K562 (cell line): ENCODE measurements around the gene LRRC7. TPM values are rescaled to one million over a fixed set of nuclear protein-coding genes. Genes with fewer than 3 reads are reported as not detected.
A peak's percentile ranks its signal among the peaks of the same experiment; 100 is the strongest.

ENCODE experiments used
- ATAC-seq: fragments of 200-7000 bp; cut with Tn5 transposase; 3 replicates; pipeline ENCODE4 v1.9.1; 2020; ENCODE audit warnings: moderate library complexity
- BruUV-seq: library from RNA; stranded (reverse); fragments of 400-500 nt; replicated peaks from 2 replicates; lab custom pipeline; 2021; lab: Mats Ljungman, UMichigan
- CTCF ChIA-PET: fragments of 300-600 bp; formaldehyde crosslinking; extraction: SDS; loops from one replicate; lab custom pipeline; 2021; ENCODE audit warnings: low intra/inter-chr PET ratio; lab: Yijun Ruan, JAX
- POLR2A ChIA-PET: fragments of 300-600, 350-650 bp; sonication (Branson Sonifier 250); formaldehyde crosslinking; extraction: SDS; loops from one replicate; lab custom pipeline; 2021; ENCODE audit warnings: antibody characterized with exemption, inconsistent platforms; lab: Yijun Ruan, JAX
- DNase-seq, 4 experiments: peaks; one replicate each; pipeline versions ENCODE4 v3.0.0 to v3.0.0-alpha.2; 2011 to 2018; ENCODE audit warnings: low spot score in 3 of 4, mixed read lengths in 3 of 4; ENCODE audit errors: extremely low read depth in 1 of 4
- FAIRE-seq: peaks from 2 replicates; lab custom pipeline; 2011; peaks lifted over from hg19 to GRCh38; lab: Jason Lieb, UNC
- H2AFZ ChIP-seq: 2 replicates; pipeline ENCODE4 v1.6.0; 2011; ENCODE audit warnings: low read depth, low read length, control low read depth, inconsistent platforms
- H3K27ac ChIP-seq: fragments of 200-600 bp; 3 replicates; pipeline ENCODE4 v1.8.0; 2011; ENCODE audit warnings: low read depth, mild to moderate bottlenecking, control low read depth, inconsistent platforms, low read length, moderate library complexity, mixed read lengths; ENCODE audit errors: extremely low read depth
- H3K27me3 ChIP-seq, 2 experiments: fragments of 300-600 bp in 1 of 2; 2 replicates in 1 of 2; 3 replicates in 1 of 2; pipeline versions ENCODE4 v1.6.0 to v1.8.0; 2011; ENCODE audit warnings: inconsistent platforms in 2 of 2, low read length in 2 of 2, mild to moderate bottlenecking in 1 of 2, mixed read lengths in 1 of 2, moderate library complexity in 1 of 2; ENCODE audit not compliant: control insufficient read depth in 2 of 2, insufficient read depth in 2 of 2
- H3K36me3 ChIP-seq: fragments of 300-600 bp; 3 replicates; pipeline ENCODE4 v1.8.0; 2011; ENCODE audit warnings: mild to moderate bottlenecking, low read length, inconsistent platforms; ENCODE audit not compliant: control insufficient read depth, insufficient read depth
- H3K4me1 ChIP-seq, 2 experiments: fragments of 200-600 bp in 1 of 2; replicated peaks in 1 of 2; 2 replicates in 1 of 2; 3 replicates in 1 of 2; pipeline versions ENCODE4 v1.5.1 to v1.8.0; 2011; ENCODE audit warnings: inconsistent platforms in 2 of 2, low read length in 2 of 2, mild to moderate bottlenecking in 1 of 2, mixed read lengths in 1 of 2, moderate library complexity in 1 of 2; ENCODE audit not compliant: control insufficient read depth in 2 of 2, insufficient read depth in 2 of 2
- H3K4me2 ChIP-seq: 2 replicates; pipeline ENCODE4 v1.6.1; 2011; ENCODE audit warnings: low read length, control low read depth, inconsistent platforms, mixed read lengths; ENCODE audit not compliant: insufficient read depth
- H3K4me3 ChIP-seq: fragments of 200-600 bp; sonication (generic), shearing (Covaris generic); 2 replicates; pipeline ENCODE4 v1.5.1; 2016; ENCODE audit warnings: control low read depth, inconsistent platforms
- H3K79me2 ChIP-seq: fragments of 200-600 bp; 3 replicates; pipeline ENCODE4 v1.8.0; 2011; ENCODE audit warnings: low read length, inconsistent platforms; ENCODE audit not compliant: control insufficient read depth, insufficient read depth
- H3K9ac ChIP-seq, 2 experiments: 2 replicates each; pipeline versions ENCODE4 v1.6.0 to v1.6.1; 2011; ENCODE audit warnings: low read depth in 2 of 2, low read length in 2 of 2, control low read depth in 1 of 2, inconsistent platforms in 1 of 2, mild to moderate bottlenecking in 1 of 2, mixed read lengths in 1 of 2; ENCODE audit not compliant: insufficient read depth in 1 of 2
- H3K9me1 ChIP-seq: one replicate; pipeline ENCODE4 v1.6.0; 2011; ENCODE audit warnings: inconsistent platforms, mild to moderate bottlenecking, low read length, moderate library complexity; ENCODE audit not compliant: control insufficient read depth, insufficient read depth
- H3K9me3 ChIP-seq: replicated peaks from 2 replicates; pipeline ENCODE4 v1.5.1; 2011; ENCODE audit warnings: low read depth, low read length, inconsistent platforms; ENCODE audit not compliant: control insufficient read depth, insufficient read depth
- H4K20me1 ChIP-seq: replicated peaks from 2 replicates; pipeline ENCODE4 v1.6.1; 2011; ENCODE audit warnings: low read length, inconsistent platforms, mixed read lengths; ENCODE audit not compliant: control insufficient read depth, insufficient read depth
- CEBPZ ChIP-seq: fragments of 150-350 bp; IDR thresholded peaks from 2 replicates; pipeline ENCODE4 v1.6.1; 2014; ENCODE audit warnings: low read depth, mild to moderate bottlenecking, low read length, borderline replicate concordance
- COPS2 ChIP-seq: fragments of 450-650 bp; conservative IDR thresholded peaks from 2 replicates; pipeline ENCODE4 v1.6.1; 2016; ENCODE audit warnings: mild to moderate bottlenecking, moderate library complexity
- FOXP4 ChIP-seq: sonication (generic); formaldehyde crosslinking; IDR thresholded peaks from 2 replicates; pipeline ENCODE4 v1.8.0; 2022; ENCODE audit warnings: mild to moderate bottlenecking, missing genetic modification reagents, borderline replicate concordance
- PKNOX1 ChIP-seq: fragments of 450-650 bp; IDR thresholded peaks from 2 replicates; pipeline ENCODE4 v1.6.1; 2016
- STAG1 ChIP-seq: sonication (generic); formaldehyde crosslinking; IDR thresholded peaks from 2 replicates; pipeline ENCODE4 v1.5.0; 2020; ENCODE audit warnings: missing genetic modification reagents, borderline replicate concordance
- ZC3H8 ChIP-seq: fragments of 450-650 bp; IDR thresholded peaks from 2 replicates; pipeline ENCODE4 v1.6.1; 2017
- ZNF316 ChIP-seq: fragments of 450-650 bp; IDR thresholded peaks from 2 replicates; pipeline ENCODE4 v1.6.1; 2016
- ZNF778 ChIP-seq: fragments of 450-650 bp; formaldehyde crosslinking; IDR thresholded peaks from 2 replicates; pipeline ENCODE4 v1.4.0; 2020; ENCODE audit warnings: mild to moderate bottlenecking, moderate library complexity
- WGBS: fragments of 100-300 bp; shearing (Covaris generic); methylation state at CpG from one replicate; pipeline ENCODE4 v1.1.6; 2016; ENCODE audit warnings: low coverage, mixed read lengths; ENCODE audit not compliant: insufficient coverage; ENCODE audit errors: missing lambda C conversion rate; 5-methylcytosine and 5-hydroxymethylcytosine counted together
- in situ Hi-C: fragments of 300-500 bp; cut with MboI; formaldehyde crosslinking; loops from 4 replicates; pipeline ENCODE4 v1.15.0; 2018; ENCODE audit warnings: inconsistent platforms, mixed read lengths
- intact Hi-C: fragments of 100-400 bp; cut with micrococcal nuclease; formaldehyde crosslinking; loops from 2 replicates; pipeline ENCODE4 v1.14.2; 2022
- polyA plus RNA-seq, 8 experiments: library from polyadenylated mRNA; depleted of rRNA in 4 of 8; stranded (reverse) in 5 of 8; unstranded in 3 of 8; fragments of >200 nt; fragmentation: Nextera tagmentation in 2 of 8; fragmentation: Illumina TruSeq in 1 of 8; extraction: Ambion mirVana in 2 of 8; extraction: Trizol in 1 of 8; gene quantifications; 2 replicates each; pipeline versions ENCODE4 v1.2.1 to v1.2.3, GENCODE V29; 2011 to 2014; ENCODE audit warnings: inconsistent platforms in 1 of 8, missing spikeins in 1 of 8
- total RNA-seq, 7 experiments: library from RNA; depleted of rRNA in 6 of 7; stranded (reverse); fragments of >200 nt in 6 of 7; fragmentation: Illumina TruSeq in 2 of 7; extraction: Trizol in 2 of 7; gene quantifications; 2 replicates each; pipeline versions ENCODE4 v1.2.1 to v1.2.3, GENCODE V29; 2011 to 2021; ENCODE audit warnings: low replicate concordance in 1 of 7
- TF ChIP-seq, protein P1 (sequence below): IDR thresholded peaks from 2 replicates; pipeline ENCODE4 v1.6.1; 2011; ENCODE audit not compliant: insufficient read length; ENCODE audit errors: extremely low read depth

Gene LRRC7
- total and polyA plus RNA-seq, 9 of the 15 experiments (the other 6 are each of a cell fraction or from before 2014, with no cell fraction given) = 0.09 to 0.94 (median 0.49) TPM

GRCh38 chr1:69523461-69523860 lies 44.3 kb upstream of the LRRC7 start:
- Histone ChIP-seq H3K9ac (no peak overlapping the region; a peak in 1 of 4 replicates), H3K27ac (no peak overlapping the region), H2AFZ (peak overlapping the region; percentile 63), H3K4me2 (no peak overlapping the region), H4K20me1 (no peaks in the 10 kb centered on the region), H3K27me3 (no peaks in the 10 kb centered on the region), H3K4me3 (no peak overlapping the region), H3K9me1 (no peaks in the 10 kb centered on the region), H3K4me1 (peaks cover 0 to 10% of the 10 kb centered on the region in 2 experiments; a peak in 2 of 5 replicates), H3K36me3 (no peaks in the 10 kb centered on the region), H3K9me3 (no peaks in the 10 kb centered on the region), H3K79me2 (no peaks in the 10 kb centered on the region)
- no TSS peak for BruUV-seq
- intact Hi-C loops (no loop called here), in situ Hi-C loops (no loop called here)
- FAIRE-seq = no peak
- TF ChIP-seq FOXP4 (CRISPR knock-in tag) = no peak
- TF ChIP-seq COPS2 = no peak
- TF ChIP-seq, protein P1, sequence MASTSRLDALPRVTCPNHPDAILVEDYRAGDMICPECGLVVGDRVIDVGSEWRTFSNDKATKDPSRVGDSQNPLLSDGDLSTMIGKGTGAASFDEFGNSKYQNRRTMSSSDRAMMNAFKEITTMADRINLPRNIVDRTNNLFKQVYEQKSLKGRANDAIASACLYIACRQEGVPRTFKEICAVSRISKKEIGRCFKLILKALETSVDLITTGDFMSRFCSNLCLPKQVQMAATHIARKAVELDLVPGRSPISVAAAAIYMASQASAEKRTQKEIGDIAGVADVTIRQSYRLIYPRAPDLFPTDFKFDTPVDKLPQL = no peak
- TF ChIP-seq STAG1 (CRISPR knock-in tag) = no peak
- no peak for TF ChIP-seq ZC3H8
- no peak for TF ChIP-seq PKNOX1
- no peak for TF ChIP-seq ZNF316
- TF ChIP-seq ZNF778 = no peak
- TF ChIP-seq CEBPZ = no peak
- DNase-seq = no peak
- ChIA-PET POLR2A (interaction anchor here (0.9 kb wide), 1 partner anchor 12 kb away, joined by 4 read pairs; no protein-coding TSS in a partner anchor), CTCF (no interaction called here)
- no peak for ATAC-seq
- 35% methylated on average over 7 of the region's 7 CpGs for WGBS
